ENCODE measurements around the gene HRH1.

The HRH1 gene

GRCh38 chr3:11273891-11274291 lies 119.6 kb downstream of the HRH1 start:
- in situ Hi-C loops (cut with MboI; ENCODE audit: low sequenced_read_pairs) = no loop called here

DNA sequence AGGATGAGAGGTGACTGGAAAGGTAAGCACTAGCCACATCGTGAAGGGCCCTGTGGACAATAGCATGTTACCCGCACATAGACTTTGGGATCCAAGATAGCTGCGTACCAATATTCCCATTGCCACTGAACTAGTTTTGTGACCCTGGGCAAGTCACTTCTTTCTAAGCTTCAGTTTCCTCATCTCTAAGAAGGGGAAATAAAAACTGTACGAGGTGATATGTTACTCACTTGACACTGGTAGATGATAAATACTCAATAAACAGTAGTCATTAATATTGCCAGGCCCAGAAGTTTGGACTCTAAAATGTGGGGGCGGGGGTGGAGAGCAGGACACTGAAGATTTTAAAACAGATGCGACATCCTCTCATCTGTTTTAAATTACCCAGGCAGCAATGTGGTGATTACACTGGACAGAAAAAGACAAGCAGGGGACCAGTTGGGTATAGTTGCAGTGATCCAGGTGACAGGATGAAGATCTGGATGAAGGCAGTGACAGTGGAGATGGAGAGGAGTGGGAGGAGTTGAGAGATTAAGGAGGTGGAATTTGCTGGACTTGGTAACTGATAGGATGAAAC lies 120.4 kb downstream of the HRH1 start:
- in situ Hi-C loops (cut with MboI; ENCODE audit: low sequenced_read_pairs) = no loop called here

GRCh38 chr3:11275926-11276325 lies 121.6 kb downstream of the HRH1 start:
- in situ Hi-C loops (cut with MboI; ENCODE audit: low sequenced_read_pairs) = no loop called here

GRCh38 chr3:11276901-11277300 lies 122.6 kb downstream of the HRH1 start:
- in situ Hi-C loops (cut with MboI; ENCODE audit: low sequenced_read_pairs) = no loop called here

DNA sequence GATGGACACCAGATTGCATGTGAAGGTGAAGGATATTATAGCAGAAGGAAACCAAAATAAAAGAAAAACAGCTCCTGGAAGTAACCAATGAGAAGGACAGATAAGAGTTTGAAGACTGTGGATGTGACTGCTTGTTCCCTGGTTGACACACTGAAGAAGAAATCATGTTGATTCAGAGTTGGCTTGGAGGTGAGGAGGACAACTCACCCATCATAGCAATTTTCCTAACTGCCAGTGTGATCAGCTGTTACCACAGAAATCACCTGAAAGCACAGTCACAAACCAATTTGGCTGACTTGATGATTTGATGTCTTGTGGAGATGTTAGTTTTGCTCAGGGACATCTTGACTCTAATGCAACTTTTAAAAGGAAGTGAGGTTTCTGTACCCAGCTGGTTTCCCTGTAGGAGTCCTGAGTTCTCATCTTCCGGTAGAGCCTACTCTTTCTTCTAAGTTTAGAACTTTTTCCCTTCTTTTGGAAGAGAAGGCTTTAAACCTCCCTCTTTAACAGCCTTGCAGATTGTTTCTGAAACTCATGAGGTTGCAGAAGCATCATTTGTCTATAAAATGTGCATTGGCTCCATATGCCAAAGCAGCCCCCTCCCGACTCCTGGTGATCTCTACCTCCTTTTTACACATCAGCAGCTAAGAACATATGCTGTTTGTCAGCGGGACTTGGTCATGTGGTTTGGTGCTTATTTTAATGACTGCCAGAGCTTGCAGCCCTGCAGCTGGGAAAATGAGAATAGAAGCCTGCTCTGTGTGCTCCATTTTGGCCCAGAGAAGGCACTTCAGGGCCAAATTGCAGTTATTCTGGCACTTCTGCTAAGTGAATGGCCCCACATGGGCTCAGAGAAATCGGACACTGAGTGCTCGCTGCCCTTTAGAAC lies 128.2 kb downstream of the HRH1 start:
- in situ Hi-C loops (cut with MboI; ENCODE audit: low sequenced_read_pairs) = no loop called here

- in situ Hi-C loops (cut with MboI; ENCODE audit: low sequenced_read_pairs) = no loop called here
Measured at GRCh38 chr3:11283139-11283475, 128.8 kb downstream of the HRH1 start.

- in situ Hi-C loops (cut with MboI; ENCODE audit: low sequenced_read_pairs) = no loop called here
Measured at GRCh38 chr3:11284011-11284410, 129.7 kb downstream of the HRH1 start.

GRCh38 chr3:11285471-11285870 lies 131.2 kb downstream of the HRH1 start:
- in situ Hi-C loops (cut with MboI; ENCODE audit: low sequenced_read_pairs) = no loop called here

GRCh38 chr3:11287404-11287803 lies 133.1 kb downstream of the HRH1 start:
- in situ Hi-C loops (cut with MboI; ENCODE audit: low sequenced_read_pairs) = no loop called here

- in situ Hi-C loops (cut with MboI; ENCODE audit: low sequenced_read_pairs) = no loop called here
Measured at GRCh38 chr3:11288021-11288491, 133.8 kb downstream of the HRH1 start.

DNA sequence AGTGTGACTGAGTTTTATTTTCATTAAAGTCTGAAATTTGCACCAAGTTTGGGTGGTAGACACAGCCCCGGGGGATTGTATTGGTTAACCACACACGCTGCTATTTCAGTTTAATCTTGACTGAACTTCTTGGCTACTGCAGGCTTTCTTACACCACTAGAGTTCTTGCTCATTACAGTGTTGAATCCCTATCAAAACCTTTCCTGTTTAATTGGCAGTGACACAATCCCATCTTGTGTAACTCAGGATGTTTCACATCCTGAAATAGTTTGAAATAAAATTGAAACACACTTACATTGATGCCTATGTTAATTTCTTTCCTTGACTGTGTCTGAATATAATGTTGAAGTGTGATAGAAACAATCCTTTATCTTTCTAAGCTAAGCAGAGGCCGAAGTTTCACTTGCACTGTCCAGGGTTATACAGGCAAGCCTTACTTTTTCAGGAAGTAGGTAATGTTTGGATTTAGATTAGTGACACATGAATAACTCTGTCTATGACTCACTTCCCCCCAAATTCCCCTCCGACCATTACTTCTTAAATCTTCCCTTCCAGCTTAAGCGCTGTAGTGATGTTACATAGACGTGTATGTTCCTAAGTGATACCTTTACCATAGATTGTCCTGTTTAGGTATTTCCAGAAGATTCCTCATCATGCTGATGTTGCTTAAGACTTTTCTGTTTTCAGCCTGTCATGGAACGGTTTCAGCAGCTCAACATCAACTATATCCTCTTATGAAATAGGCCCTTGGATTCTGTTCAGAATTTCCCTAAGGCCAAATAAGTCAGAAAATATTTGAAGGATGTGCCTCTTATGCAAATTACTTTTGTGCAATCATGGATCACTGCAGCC lies 134.7 kb downstream of the HRH1 start:
- in situ Hi-C loops (cut with MboI; ENCODE audit: low sequenced_read_pairs) = no loop called here

DNA sequence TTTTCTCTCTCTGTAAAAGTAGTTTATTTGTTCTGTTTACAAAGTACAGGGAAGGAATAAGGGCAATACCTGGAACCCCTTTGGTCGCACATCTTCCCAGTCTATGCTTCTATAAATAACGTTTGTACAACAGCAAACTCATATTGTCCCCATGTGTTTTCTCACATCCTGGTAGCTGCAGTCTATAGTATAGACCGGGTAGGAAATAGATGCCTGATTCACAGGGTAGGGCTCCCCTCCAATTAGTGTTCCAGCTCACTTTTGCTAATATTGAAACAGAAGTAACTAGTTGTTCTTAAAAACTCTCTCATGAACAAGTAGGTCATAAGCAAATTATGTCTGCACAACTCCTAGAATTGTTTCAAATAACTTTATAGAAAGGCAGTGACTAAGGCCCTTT lies 135.6 kb downstream of the HRH1 start:
- in situ Hi-C loops (cut with MboI; ENCODE audit: low sequenced_read_pairs) = no loop called here

DNA sequence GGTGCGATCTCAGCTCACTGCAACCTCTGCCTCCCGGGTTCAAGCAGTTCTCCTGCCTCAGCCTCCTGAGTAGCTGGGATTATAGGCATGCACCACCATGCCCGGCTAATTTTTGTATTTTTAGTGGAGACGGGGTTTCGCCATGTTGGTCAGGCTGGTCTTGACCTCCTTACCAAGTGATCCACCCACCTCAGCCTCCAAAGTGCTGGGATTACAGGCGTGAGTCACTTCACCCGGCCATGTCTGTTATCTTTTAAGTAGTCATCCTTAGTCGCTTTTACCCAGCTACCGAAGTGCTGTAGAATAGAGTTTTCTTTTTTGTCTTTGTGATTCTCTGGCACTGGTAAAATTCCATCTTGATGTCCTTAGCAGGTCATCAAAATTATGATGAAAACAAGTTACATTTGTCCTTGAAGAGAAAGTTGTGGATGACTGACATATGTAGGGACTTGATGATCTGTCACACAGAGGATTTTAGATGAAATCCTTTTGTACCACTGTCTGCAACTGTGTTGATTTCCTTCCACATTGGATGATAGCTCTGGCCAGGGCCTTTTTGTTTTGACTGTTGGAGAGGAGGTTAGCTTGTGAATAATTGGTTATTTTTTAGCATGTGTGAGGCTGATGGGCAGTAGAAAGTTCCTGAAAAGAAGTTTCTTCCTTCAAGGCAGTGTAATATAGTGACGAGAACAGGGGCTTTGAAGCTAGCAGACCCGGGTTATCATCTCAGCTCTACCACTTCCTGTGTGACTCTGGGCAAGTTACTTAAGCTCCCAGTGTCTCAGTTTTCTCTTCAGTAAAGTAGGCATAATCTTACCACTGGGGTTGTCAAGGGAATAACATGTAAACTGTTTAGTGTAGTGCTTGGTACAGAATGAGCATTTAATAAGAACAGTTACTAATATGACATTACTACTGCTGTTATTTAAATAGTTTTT lies 136.7 kb downstream of the HRH1 start:
- in situ Hi-C loops (cut with MboI; ENCODE audit: low sequenced_read_pairs) = no loop called here

DNA sequence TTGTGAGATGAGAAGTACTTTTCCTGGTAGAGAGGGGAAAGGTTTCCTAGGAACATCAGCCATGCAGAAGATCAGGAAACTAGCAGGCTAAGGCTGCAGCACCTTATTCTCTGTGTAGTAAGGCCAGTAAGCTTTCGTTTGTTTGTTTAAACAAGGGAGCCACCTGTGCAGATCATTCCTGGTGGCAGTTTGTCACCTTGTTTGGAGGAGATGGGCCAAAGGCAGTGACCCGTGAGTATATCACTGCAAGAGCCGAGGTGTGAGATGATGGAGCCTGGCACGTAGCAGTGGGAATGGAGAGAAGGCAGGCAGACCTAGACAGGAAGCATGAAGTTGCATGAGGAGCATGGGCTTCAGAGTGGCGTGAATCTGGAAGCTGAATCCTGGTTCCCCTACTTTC lies 137.5 kb downstream of the HRH1 start:
- in situ Hi-C loops (cut with MboI; ENCODE audit: low sequenced_read_pairs) = no loop called here

DNA sequence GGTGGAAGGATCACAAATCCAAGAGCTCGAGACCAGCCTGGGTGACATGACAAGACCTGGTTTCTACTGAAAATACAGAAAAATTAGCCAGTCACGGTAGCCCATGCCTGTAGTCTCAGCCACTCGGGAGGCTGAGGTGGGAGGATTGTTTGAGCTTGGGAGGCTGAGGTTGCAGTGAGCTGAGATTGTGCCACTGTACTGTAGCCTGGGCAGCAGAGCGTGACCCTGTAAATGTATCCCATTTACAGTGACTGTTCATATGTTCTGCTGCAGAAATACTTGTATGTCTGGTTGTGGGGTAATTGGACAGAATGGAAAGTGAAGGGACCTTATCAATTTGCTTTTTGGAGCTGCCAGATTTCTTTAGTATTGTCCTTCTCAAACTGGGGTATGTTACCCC lies 142.8 kb downstream of the HRH1 start:
- in situ Hi-C loops (cut with MboI; ENCODE audit: low sequenced_read_pairs) = no loop called here

DNA sequence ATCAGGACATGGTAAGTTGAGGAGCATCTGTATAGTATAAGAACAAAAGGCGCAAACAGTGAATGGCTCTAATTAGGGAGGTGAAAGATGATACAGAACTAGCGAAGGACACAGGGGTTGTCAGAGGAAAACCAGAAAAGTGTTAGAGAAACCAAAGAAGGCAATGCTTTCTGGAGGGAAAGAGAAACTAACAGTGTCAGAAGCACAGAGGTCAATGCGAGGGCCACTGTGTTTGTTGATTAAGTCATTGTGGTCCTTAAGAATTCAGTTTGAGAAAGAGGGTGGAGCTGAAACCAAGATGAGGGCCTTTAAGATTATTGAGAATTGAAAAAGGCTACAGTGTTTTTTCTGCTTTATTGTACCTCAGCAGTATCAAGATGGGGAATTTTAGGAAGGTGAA lies 146.7 kb downstream of the HRH1 start:
- in situ Hi-C loops (cut with MboI; ENCODE audit: low sequenced_read_pairs) = no loop called here

- in situ Hi-C loops (cut with MboI; ENCODE audit: low sequenced_read_pairs) = no loop called here
Measured at GRCh38 chr3:11302444-11302843, 148.2 kb downstream of the HRH1 start.

DNA sequence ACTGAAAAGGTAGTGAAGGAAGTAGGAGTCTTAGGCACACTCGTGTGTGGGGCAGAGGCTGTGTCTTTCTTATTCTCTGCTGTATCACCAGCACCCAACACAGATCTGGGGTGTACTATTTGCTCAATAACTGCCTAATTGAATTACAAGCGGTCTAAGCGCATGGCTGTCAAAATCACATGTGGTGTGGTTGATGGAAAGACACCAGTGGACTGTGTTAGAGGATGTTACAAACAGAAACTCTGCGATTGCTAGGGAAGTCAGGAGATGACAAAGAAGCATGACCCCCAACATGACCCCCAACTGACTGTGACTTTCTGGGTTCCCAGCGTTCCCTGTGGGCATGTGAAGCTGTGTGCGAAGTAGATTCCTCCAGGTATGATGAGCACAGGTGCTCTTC lies 149.9 kb downstream of the HRH1 start:
- in situ Hi-C loops (cut with MboI; ENCODE audit: low sequenced_read_pairs) = no loop called here

DNA sequence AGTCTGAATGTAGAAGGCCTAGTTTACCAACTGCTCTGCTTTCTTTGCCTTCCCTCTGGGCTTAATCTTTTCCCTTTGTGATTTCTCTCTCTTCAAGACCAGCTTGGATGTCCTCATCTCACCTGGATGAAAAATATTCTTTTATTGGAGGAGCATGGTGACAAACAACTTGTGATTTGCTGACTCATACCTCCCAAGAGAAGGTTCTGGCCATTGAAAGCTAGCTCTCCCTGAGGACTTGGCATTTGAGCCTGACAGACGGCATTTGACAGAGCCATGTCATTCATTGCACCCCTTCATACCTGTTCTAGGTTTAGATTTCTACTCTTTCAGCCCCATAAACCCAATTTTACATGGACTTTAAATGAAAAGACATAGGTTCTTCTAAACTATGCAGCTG lies 151.2 kb downstream of the HRH1 start:
- in situ Hi-C loops (cut with MboI; ENCODE audit: low sequenced_read_pairs) = no loop called here

GRCh38 chr3:11306817-11307589 lies 152.7 kb downstream of the HRH1 start:
- in situ Hi-C loops (cut with MboI; ENCODE audit: low sequenced_read_pairs) = no loop called here
